NCI-H69 (cell line): ENCODE data around the gene MBNL1.
"Not testable (repeated sequence)": the region's sequence is repeated elsewhere in the genome, so short reads cannot be mapped to it uniquely, and the experiment has no call there.

Experiments used
- DNase-seq: peaks from one replicate; lab custom pipeline; 2025; lab: John Stamatoyannopoulos, UW

Gene MBNL1

GRCh38 chr3:152350139-152350538 lies 81.4 kb downstream of the MBNL1 start:
- DNase-seq, result no peak

GRCh38 chr3:152350776-152351175 lies 82.0 kb downstream of the MBNL1 start:
- no peak for DNase-seq

DNA sequence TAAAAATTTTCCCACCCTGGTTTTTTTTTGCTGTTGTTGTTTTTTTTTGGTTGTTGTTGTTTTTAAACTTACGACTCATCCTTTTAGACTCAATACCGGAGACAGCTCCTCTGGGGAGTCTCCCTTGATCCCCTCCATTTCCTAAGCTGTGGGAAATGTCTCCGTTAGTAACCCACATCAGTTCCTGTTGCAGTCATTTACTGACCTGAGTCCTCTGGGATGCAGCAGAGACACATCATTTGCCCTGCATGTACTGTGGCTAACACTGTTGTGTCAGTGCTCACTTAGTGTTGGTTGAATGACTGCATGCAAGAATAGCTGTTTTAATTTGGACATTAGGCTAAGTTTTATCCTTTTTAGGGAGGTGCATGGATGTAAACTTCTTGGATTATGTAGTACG lies 83.8 kb downstream of the MBNL1 start:
- no peak for DNase-seq

DNA sequence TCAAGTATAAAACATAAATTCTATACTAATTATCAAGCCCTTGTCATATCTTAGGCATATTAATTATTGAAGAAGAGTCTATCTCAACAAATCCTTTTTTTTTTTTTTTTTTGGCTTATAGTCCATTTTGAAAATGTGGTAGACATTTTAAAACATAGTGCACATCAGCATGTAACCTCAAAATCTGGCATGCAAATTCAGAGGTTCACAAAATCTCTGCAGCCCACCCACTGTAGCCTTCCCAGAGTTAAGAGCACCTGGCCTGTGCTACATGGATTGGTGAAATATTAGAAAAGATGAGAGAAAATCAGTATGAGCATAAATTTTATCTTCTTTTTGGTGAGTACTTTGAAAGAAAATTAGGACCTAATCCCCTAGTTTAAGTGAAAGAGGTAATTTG lies 84.8 kb downstream of the MBNL1 start:
- no peak for DNase-seq

GRCh38 chr3:152355744-152356665 lies 87.3 kb downstream of the MBNL1 start:
- no peak for DNase-seq

DNA sequence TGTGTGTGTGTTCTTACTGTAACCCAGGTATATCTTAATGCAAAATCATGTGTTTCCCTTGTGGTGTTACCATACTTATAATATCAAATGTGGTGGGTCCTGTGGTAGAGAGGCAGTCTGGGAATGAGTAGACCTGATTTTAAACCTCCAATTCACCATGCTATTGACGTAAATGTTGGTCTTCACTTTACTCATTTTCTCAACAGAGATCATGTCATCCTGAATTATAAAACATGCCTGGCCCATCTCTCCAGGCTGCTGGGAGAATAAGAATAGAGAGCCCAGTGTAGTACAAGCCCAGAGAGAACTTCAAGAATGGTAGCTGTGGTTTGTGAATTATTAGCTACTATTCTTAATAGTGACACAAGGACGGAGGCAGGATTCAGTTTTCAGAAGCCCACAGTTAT lies 88.1 kb downstream of the MBNL1 start:
- no peak for DNase-seq

- DNase-seq, result no peak
These were observed 88.9 kb downstream of the MBNL1 start for GRCh38 chr3:152357587-152357986.

DNA sequence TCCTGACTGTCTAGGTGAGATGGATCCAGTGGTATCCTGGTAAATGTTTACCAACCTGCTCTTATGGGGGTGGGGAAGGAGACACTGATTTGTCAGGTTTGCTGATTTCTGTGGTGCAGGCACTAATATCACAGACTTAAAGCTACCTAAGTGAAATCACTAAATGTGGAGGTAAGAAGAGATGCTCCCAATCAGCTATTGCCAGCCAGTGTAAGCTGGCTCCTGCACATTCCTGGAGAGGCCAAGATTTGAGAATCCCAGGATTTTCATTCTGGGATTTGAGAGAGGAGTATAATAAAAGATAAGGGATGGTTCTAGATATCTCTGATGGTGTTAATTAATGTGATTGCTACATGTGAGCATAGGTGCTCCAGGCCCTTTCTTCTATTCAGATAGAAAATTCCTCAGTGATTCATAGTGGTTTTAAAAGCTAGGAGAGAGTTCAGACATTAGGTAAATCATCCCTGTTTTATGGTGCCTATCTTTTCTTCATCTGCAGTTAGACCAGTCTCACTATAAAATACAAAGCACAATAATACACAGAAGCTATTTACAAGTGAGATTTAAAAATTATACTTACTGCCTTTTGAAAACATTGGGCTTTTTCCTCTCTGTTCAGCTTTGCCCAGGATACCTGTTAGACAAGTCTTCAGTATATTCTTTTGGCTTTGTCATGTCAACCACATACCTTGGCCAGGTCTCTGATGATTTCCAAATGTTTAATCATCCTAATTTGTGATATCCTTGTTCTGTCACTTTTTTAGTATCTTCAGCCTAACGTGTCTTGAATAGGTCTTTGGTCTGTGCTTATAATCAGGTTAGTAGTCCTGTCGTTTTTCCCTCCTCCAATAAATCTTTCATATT lies 90.9 kb downstream of the MBNL1 start:
- no peak for DNase-seq

DNA sequence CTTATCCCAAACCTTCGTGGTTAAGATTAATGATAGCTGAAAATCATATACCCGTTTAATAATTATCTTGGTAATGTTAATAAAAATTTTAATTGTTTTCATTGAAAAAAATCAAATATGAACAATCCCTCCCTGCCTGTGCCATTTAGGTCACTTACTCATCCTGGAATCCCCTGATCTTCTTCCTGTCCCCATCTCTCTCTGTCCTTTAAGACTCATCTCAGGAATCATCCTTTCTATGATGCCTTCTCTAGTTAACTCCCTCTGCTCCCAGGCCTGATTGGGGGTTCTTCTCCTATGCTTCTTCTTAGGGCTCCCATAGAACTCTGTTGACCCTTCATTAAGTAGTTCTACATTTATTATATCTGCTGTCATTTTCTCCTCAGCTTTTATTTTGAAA lies 91.6 kb downstream of the MBNL1 start:
- DNase-seq, result no peak

GRCh38 chr3:152360966-152361365 lies 92.2 kb downstream of the MBNL1 start:
- DNase-seq, result no peak

DNA sequence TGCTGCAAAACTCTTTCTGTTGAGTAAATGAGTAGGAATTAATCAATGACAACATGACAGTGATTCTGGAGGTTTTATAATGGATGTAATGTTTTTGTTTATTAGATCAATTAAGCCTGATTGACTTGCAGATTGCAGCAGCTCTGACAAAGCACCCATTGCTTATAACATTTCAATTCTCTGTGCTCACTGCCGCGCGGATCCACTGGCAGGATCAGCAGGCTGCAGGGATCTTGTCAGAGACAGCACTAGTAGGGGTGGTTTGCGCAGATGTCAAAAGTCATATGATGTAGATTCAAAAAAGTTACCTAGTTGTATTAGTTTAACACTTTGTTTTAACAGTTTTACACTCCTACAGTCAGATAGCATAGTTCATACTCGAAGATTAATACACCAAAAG lies 93.4 kb downstream of the MBNL1 start:
- DNase-seq, result no peak

DNA sequence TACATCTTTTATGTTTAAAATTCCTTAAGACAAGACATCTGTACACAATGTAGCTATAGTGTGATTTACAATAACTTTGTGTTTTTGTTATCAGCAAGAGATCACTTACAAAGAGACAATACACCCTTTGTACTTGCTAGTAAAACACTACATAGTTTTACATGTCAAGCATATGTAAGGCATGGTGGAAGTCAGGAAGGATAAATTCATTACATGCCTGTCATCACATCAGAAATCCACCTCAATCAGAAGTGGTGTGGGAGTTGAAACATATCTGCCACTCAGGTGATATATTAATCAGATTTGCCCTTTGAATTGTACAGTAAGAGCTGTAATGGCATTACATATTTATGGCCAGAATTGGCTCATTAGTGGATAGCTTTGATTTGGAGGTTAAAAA lies 95.5 kb downstream of the MBNL1 start:
- DNase-seq, result no peak

DNA sequence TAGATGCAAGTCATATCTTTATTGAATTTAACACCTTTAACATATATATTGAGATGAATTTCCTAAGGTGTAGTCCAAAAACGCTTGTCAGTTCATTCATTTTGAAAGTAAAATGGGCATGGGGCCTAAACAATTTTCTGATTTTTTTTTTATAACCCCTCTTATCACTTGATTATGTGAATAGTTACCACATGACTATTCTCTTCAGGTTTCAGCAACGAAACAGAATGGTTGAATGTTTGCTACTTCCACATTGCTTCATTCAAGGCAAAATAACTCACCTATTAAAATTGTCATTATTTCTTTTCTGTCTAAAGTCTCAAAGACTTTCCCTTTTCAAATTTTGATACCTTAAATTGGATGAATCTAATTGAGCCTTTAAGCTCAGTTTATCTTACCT lies 96.4 kb downstream of the MBNL1 start:
- no peak for DNase-seq

DNA sequence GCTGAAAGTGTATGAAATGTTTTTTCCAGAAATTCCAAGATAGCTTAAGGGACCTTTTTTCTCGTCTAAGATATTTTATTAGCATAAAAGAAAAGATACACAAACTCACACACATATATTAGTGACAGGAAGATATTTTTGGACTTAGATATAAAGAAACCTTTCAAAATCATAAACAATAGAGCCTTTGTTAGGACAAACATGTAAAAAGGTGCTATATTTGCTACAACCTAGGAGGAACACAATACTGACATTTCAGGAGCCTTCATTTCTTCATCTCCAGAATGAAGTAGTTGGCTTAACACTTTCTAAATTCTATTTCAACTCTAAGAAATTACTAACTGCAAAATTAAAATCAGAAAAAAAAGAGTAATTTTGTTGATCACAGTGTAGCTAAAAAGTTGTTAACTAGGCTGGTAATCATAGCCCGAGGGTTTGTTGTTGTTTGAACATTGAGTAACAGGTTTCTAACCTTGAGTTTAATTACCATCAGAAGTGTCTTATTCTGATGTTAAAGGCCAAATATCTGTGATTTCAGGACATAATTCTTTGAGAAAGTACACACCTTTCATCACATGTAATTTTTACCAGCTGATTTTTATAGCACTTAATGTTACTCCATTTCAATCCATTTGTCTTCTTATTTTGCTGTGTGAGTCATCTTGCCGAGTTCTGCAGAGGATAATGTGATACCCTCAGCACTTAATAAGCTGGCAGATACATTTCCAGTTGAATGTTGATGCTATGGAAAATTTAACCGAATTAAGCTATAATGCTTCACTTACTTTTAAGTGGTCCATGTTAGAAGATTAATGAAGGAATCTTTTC lies 97.3 kb downstream of the MBNL1 start:
- peak; percentile 77 for DNase-seq

- not testable (repeated sequence) for DNase-seq
These were observed 98.5 kb downstream of the MBNL1 start for GRCh38 chr3:152367192-152367591.

GRCh38 chr3:152372633-152373032 lies 103.9 kb downstream of the MBNL1 start:
- DNase-seq, result not testable (repeated sequence)

GRCh38 chr3:152373379-152373778 lies 104.7 kb downstream of the MBNL1 start:
- no peak for DNase-seq

DNA sequence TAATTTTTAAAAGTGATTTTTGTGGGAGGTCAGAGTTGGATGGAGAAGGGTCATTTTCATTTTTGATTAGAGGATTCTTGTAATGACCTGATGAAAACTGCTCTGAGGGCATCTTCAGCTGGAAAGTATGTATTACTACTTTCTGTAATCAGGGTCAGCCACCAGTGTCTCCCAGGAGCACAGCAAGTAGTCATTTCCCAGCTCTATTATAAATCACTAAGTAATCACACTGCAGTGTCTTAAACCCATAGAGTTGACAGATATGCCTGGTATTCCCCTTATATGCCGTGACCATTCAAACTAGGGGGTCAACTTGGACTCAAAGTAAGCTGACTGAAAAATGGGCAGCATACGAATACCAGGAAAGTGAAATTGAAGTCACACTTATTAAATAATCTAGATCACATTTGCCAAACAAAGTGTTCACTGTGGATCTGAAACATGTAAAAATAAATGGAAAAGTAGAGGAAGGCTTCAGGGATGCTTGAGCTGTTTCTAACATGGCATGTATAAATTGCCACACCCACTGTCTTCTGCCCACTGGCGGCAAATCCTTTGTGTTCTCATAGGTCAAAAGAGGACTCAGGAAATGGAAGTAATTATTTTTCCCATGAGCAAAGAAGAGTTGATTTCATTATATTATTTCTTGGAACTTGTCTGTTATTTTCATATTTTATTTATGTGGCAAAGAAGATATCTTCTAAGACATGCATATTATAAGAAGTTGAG lies 105.7 kb downstream of the MBNL1 start:
- no peak for DNase-seq

- DNase-seq, result no peak
These were observed 106.8 kb downstream of the MBNL1 start for GRCh38 chr3:152375546-152375945.

GRCh38 chr3:152376351-152377183 lies 107.8 kb downstream of the MBNL1 start:
- no peak for DNase-seq

DNA sequence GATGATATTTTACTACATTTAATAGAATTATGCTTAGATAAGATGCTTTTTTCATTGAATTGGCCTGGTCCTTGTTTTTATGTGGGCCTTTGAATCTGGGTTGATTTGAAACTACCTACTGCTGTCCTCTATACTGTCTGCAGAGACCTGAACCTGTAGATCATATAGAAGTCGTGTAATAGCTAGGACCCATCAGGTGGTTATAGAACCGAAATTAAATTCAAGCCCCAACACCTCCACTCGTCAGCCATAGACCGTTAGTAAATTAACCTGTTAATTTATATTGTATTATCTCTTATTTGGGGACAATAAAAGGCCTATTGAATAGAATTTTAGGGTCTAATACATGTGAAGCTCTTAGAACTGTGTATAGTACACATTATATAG lies 108.4 kb downstream of the MBNL1 start:
- no peak for DNase-seq
